Natural killer cell (primary cell): ENCODE data around the gene EPN3. TPM values are rescaled to one million over a fixed set of nuclear protein-coding genes. Genes with fewer than 3 reads are reported as not detected.

Experiments used
- ATAC-seq, 3 donors: fragments of 150-1000 bp in 2 of 3; fragments of 200-7000 bp in 1 of 3; cut with Tn5 transposase; 1 replicate in 1 of 3; 2 replicates in 2 of 3; pipeline ENCODE4 v1.10.0; 2021; ENCODE audit warnings: mild to moderate bottlenecking in 2 of 3, moderate library complexity in 2 of 3
- DNase-seq, 2 donors: peaks; one replicate each; pipeline versions ENCODE4 v3.0.0 to v3.0.0-alpha.2; 2013 to 2021; ENCODE audit warnings: mixed read lengths in 1 of 2
- H3K27ac ChIP-seq: one replicate; pipeline ENCODE4 v1.5.1; 2013; ENCODE audit warnings: mild to moderate bottlenecking, low read length
- H3K27me3 ChIP-seq: one replicate; pipeline ENCODE4 v1.6.1; 2013; ENCODE audit warnings: low read length; ENCODE audit not compliant: control insufficient read depth, insufficient read depth
- H3K36me3 ChIP-seq: one replicate; pipeline ENCODE4 v1.6.1; 2013; ENCODE audit warnings: low read length; ENCODE audit not compliant: control insufficient read depth, insufficient read depth
- H3K4me1 ChIP-seq: one replicate; pipeline ENCODE4 v1.6.1; 2013; ENCODE audit warnings: low read length; ENCODE audit not compliant: control insufficient read depth, insufficient read depth
- H3K4me3 ChIP-seq: one replicate; pipeline ENCODE4 v1.5.1; 2013; ENCODE audit warnings: low read length
- H3K9me3 ChIP-seq: one replicate; pipeline ENCODE4 v1.6.1; 2013; ENCODE audit warnings: low read length; ENCODE audit not compliant: control insufficient read depth, insufficient read depth
- H3K27ac Mint-ChIP-seq, 2 donors: one replicate each; pipeline ENCODE4 v1.8.0; 2022; ENCODE audit warnings: mild to moderate bottlenecking in 2 of 2, mixed read lengths in 2 of 2, moderate library complexity in 1 of 2
- H3K27me3 Mint-ChIP-seq, 2 donors: one replicate each; pipeline ENCODE4 v1.8.0; 2022; ENCODE audit warnings: low read depth in 2 of 2, mixed read lengths in 2 of 2
- H3K36me3 Mint-ChIP-seq: one replicate; pipeline ENCODE4 v1.8.0; 2022; ENCODE audit warnings: mixed read lengths
- H3K4me1 Mint-ChIP-seq, 2 donors: one replicate each; pipeline ENCODE4 v1.8.0; 2022; ENCODE audit warnings: mixed read lengths in 2 of 2
- H3K4me3 Mint-ChIP-seq: one replicate; pipeline ENCODE4 v1.8.0; 2022; ENCODE audit warnings: mild to moderate bottlenecking, moderate library complexity, mixed read lengths
- H3K9me3 Mint-ChIP-seq, 2 donors: one replicate each; pipeline ENCODE4 v1.8.0; 2022; ENCODE audit warnings: mixed read lengths in 2 of 2
- CTCF ChIP-seq: fragments of 200-600 bp; IDR thresholded peaks from one replicate; pipeline ENCODE4 v1.8.0; 2022; ENCODE audit warnings: antibody characterized with exemption
- WGBS: methylation state at CpG from one replicate; pipeline ENCODE4 v1.1.7; 2013; ENCODE audit warnings: missing lambda C conversion rate; ENCODE audit not compliant: insufficient coverage; 5-methylcytosine and 5-hydroxymethylcytosine counted together
- intact Hi-C: fragments of 100-400 bp; cut with micrococcal nuclease; formaldehyde crosslinking; loops from one replicate; pipeline ENCODE4 v1.14.2; 2022
- total RNA-seq, 4 donors: library from RNA; stranded (reverse); fragments of 120-200 nt in 1 of 4; gene quantifications; one replicate each; pipeline versions ENCODE4 v1.2.3 to v1.2.4, GENCODE V29; 2013 to 2022

EPN3 gene
- total RNA-seq, 3 donors from 2014 or later (not counting 1 experiment from before 2014, with no cell fraction given): not detected

- no peaks in the 10 kb centered on the region for H3K9me3 Mint-ChIP-seq
- no peak for TF ChIP-seq CTCF
- H3K36me3 Mint-ChIP-seq: no peaks in the 10 kb centered on the region
- no peaks in the 10 kb centered on the region for H3K27me3 ChIP-seq
- WGBS: 56% methylated on average over 8 of the region's 8 CpGs
- peaks cover 12 to 20% of the 10 kb centered on the region in 2 donors for H3K27me3 Mint-ChIP-seq
- H3K4me3 Mint-ChIP-seq: no peak overlapping the region
- no peak overlapping the region for H3K27ac Mint-ChIP-seq
- no peaks in the 10 kb centered on the region for H3K9me3 ChIP-seq
- H3K4me1 ChIP-seq: peaks cover 33% of the 10 kb centered on the region
- intact Hi-C loops: loop anchor here (10.0 kb wide), 1 partner anchor 139 kb away; no protein-coding TSS in a partner anchor
- no peak overlapping the region for H3K4me3 ChIP-seq
- no peak for DNase-seq
- no peak overlapping the region for H3K27ac ChIP-seq
- ATAC-seq: no peak
- H3K36me3 ChIP-seq: peaks cover 2% of the 10 kb centered on the region
- peaks cover 20 to 27% of the 10 kb centered on the region in 2 donors for H3K4me1 Mint-ChIP-seq
These were observed 12.8 kb downstream of the EPN3 start for GRCh38 chr17:50545311-50545710.

- H3K27me3 Mint-ChIP-seq: peaks cover 12 to 20% of the 10 kb centered on the region in 2 donors
- H3K27ac Mint-ChIP-seq: peak overlapping the region in 1 of 2 donors; percentile 74
- no peak overlapping the region for H3K27ac ChIP-seq
These were observed 14.1 kb downstream of the EPN3 start for GRCh38 chr17:50546701-50547034.

GRCh38 chr17:50547035-50547735 is 14.7 kb downstream of the EPN3 start, which contains the start of gene SPATA20:
Gene SPATA20 (plus strand): TSS chr17:50547174. CDS start chr17:50547209, 35 bp downstream.
- peak; percentile 78 to 94 for DNase-seq
- Mint-ChIP-seq H3K27me3 (peaks cover 12 to 20% of the 10 kb centered on the region in 2 donors), H3K4me1 (peaks cover 14 to 21% of the 10 kb centered on the region in 2 donors), H3K9me3 (no peaks in the 10 kb centered on the region), H3K4me3 (peak within 1 kb of the TSS; percentile 67), H3K27ac (peak within 1 kb of the TSS in 1 of 2 donors; percentile 74), H3K36me3 (no peaks in the 10 kb centered on the region)
- peak; percentile 92 for TF ChIP-seq CTCF
- peak within 1 kb of the TSS; percentile 17 for H3K27ac ChIP-seq
- peaks cover 25% of the 10 kb centered on the region for H3K4me1 ChIP-seq
- intact Hi-C loops: loop anchor here (1.0 to 10.0 kb wide), 4 partner anchors 14 to 296 kb away; partner anchors contain the start of gene CACNA1G
- 6% methylated on average over 42 of the region's 42 CpGs for WGBS
- no peaks in the 10 kb centered on the region for H3K27me3 ChIP-seq
- peak; percentile 86 to 91 (median 90) for ATAC-seq
- H3K9me3 ChIP-seq: no peaks in the 10 kb centered on the region
- peaks cover 3% of the 10 kb centered on the region for H3K36me3 ChIP-seq
- peak within 1 kb of the TSS; percentile 26 for H3K4me3 ChIP-seq

More at GRCh38 chr17:50546701-50547034, 14.1 kb downstream of the EPN3 start:
- Histone ChIP-seq H3K4me1 (peaks cover 26% of the 10 kb centered on the region), H3K36me3 (peaks cover 3% of the 10 kb centered on the region), H3K4me3 (peak overlapping the region; percentile 11), H3K9me3 (no peaks in the 10 kb centered on the region), H3K27me3 (no peaks in the 10 kb centered on the region)
- Mint-ChIP-seq H3K9me3 (no peaks in the 10 kb centered on the region), H3K36me3 (no peaks in the 10 kb centered on the region), H3K4me3 (peak overlapping the region; percentile 64), H3K4me1 (peaks cover 17 to 24% of the 10 kb centered on the region in 2 donors)
- DNase-seq: no peak
- no peak for TF ChIP-seq CTCF
- 53% methylated on average over 4 of the region's 4 CpGs for WGBS
- no peak for ATAC-seq
- intact Hi-C loops: loop anchor here (1.0 to 10.0 kb wide), 4 partner anchors 14 to 296 kb away; partner anchors contain the start of gene CACNA1G
